Ishikawa (cell line): ENCODE results near the gene MAP3K8.

ENCODE experiments used
- MAX ChIP-seq: IDR thresholded peaks from 2 replicates; pipeline ENCODE4 v1.6.1; 2012
- RAD21 ChIP-seq: IDR thresholded peaks from 2 replicates; pipeline ENCODE4 v1.6.1; 2012; ENCODE audit warnings: low read depth
- TEAD4 ChIP-seq: IDR thresholded peaks from 2 replicates; pipeline ENCODE4 v1.6.1; 2012
- YY1 ChIP-seq: IDR thresholded peaks from 2 replicates; pipeline ENCODE4 v1.6.1; 2012; ENCODE audit warnings: low read depth
- ZBTB7A ChIP-seq: IDR thresholded peaks from 2 replicates; pipeline ENCODE4 v1.6.1; 2012; ENCODE audit warnings: low read depth

- TF ChIP-seq MAX, result no peak
- TF ChIP-seq TEAD4, result no peak
- TF ChIP-seq ZBTB7A, result no peak
- no peak for TF ChIP-seq RAD21
- TF ChIP-seq YY1, result no peak
Observed at GRCh38 chr10:30454744-30455510, 20.9 kb downstream of the MAP3K8 start.
